Thyroid gland (tissue), 4 donors: Measurements from ENCODE around the gene FBLN7. TPM values are rescaled to one million over a fixed set of nuclear protein-coding genes. Genes with fewer than 3 reads are reported as not detected.

ENCODE experiments used
- DNase-seq, 2 donors: peaks; one replicate each; pipeline ENCODE4 v3.0.0-alpha.2; 2019
- H3K27ac ChIP-seq, 3 donors: fragments of 200-600 bp; sonication (generic); 1 replicate in 2 of 3; 2 replicates in 1 of 3; pipeline ENCODE4 v1.5.1; 2016 to 2019; ENCODE audit warnings: mild to moderate bottlenecking in 1 of 3, moderate library complexity in 1 of 3
- H3K27me3 ChIP-seq: fragments of 200-600 bp; sonication (generic); one replicate; pipeline ENCODE4 v1.5.1; 2019
- H3K36me3 ChIP-seq, 2 donors: fragments of 200-600 bp; sonication (generic); one replicate each; pipeline ENCODE4 v1.5.1; 2016 to 2019
- H3K4me1 ChIP-seq, 2 donors: fragments of 200-600 bp; sonication (generic); one replicate each; pipeline ENCODE4 v1.5.1; 2017 to 2019
- H3K4me3 ChIP-seq, 3 donors: fragments of 200-600 bp; sonication (generic); replicated peaks in 1 of 3; 1 replicate in 2 of 3; 2 replicates in 1 of 3; pipeline ENCODE4 v1.5.1; 2016; ENCODE audit warnings: mild to moderate bottlenecking in 1 of 3
- H3K9me3 ChIP-seq: fragments of 200-600 bp; sonication (generic); one replicate; pipeline ENCODE4 v1.5.1; 2017
- CTCF ChIP-seq, 6 experiments: fragments of 200-600 bp in 3 of 6; fragments of 450-650 bp in 3 of 6; sonication (generic) in 3 of 6; IDR thresholded peaks; one replicate each; pipeline ENCODE4 v1.5.1; 2016 to 2019; ENCODE audit warnings: antibody characterized with exemption in 6 of 6, mild to moderate bottlenecking in 2 of 6, inconsistent platforms in 1 of 6, moderate library complexity in 1 of 6
- POLR2A ChIP-seq, 2 donors: fragments of 450-650 bp; IDR thresholded peaks; one replicate each; pipeline ENCODE4 v1.6.1; 2017; ENCODE audit warnings: antibody characterized with exemption in 2 of 2, mild to moderate bottlenecking in 2 of 2, moderate library complexity in 1 of 2
- WGBS, 2 donors: methylation state at CpG; one replicate each; pipeline ENCODE4 v1.1.5; 2017; 5-methylcytosine and 5-hydroxymethylcytosine counted together
- intact Hi-C: fragments of 100-400 bp; cut with DNase I; formaldehyde crosslinking; loops from one replicate; pipeline ENCODE4 v1.15.1; 2023
- total RNA-seq, 4 donors: library from RNA; depleted of rRNA; stranded (reverse); fragments of >200 nt; gene quantifications; one replicate each; pipeline ENCODE4 v1.2.3, GENCODE V29; 2016

FBLN7 gene
- total RNA-seq, 4 donors from 2014 or later: 10.3 to 33.6 (median 16.4) TPM

GRCh38 chr2:112140899-112141625 is 2.9 kb downstream of the FBLN7 start:
- TF ChIP-seq CTCF (IDR thresholded peaks at IDR 0.05) (no peak), POLR2A (IDR thresholded peaks at IDR 0.05) (no peak)
- H3K4me1 ChIP-seq: peaks cover 19% of the 10 kb centered on the region in 2 donors
- no peak for DNase-seq
- no peak overlapping the region for H3K4me3 ChIP-seq
- no peaks in the 10 kb centered on the region for H3K36me3 ChIP-seq
- 87% methylated on average over 13 to 20 of the region's 20 CpGs for WGBS, 2 donors
- H3K27me3 ChIP-seq: no peaks in the 10 kb centered on the region
- H3K27ac ChIP-seq: peak overlapping the region in 2 of 3 donors; percentile 63 to 74
- no peaks in the 10 kb centered on the region for H3K9me3 ChIP-seq
- intact Hi-C loops: no loop called here

GRCh38 chr2:112141626-112142007 is 3.4 kb downstream of the FBLN7 start:
- DNase-seq: no peak
- Histone ChIP-seq H3K9me3 (no peaks in the 10 kb centered on the region), H3K4me3 (no peak overlapping the region), H3K4me1 (peaks cover 13 to 15% of the 10 kb centered on the region in 2 donors), H3K27ac (no peak overlapping the region), H3K36me3 (no peaks in the 10 kb centered on the region), H3K27me3 (no peaks in the 10 kb centered on the region)
- intact Hi-C loops: no loop called here
- TF ChIP-seq CTCF (IDR thresholded peaks at IDR 0.05): no peak
- no peak for TF ChIP-seq POLR2A (IDR thresholded peaks at IDR 0.05)
- 91 to 92% methylated on average over 7 of the region's 7 CpGs for WGBS, 2 donors

GRCh38 chr2:112142525-112143078 is 4.4 kb downstream of the FBLN7 start:
- intact Hi-C loops: no loop called here
- peaks cover 5% of the 10 kb centered on the region in 2 donors for H3K4me1 ChIP-seq
- H3K4me3 ChIP-seq: no peak overlapping the region
- DNase-seq: no peak
- 93 to 96% methylated on average over 8 of the region's 8 CpGs for WGBS, 2 donors
- TF ChIP-seq CTCF (IDR thresholded peaks at IDR 0.05): no peak
- TF ChIP-seq POLR2A (IDR thresholded peaks at IDR 0.05): no peak
- no peaks in the 10 kb centered on the region for H3K27me3 ChIP-seq
- no peaks in the 10 kb centered on the region for H3K36me3 ChIP-seq
- no peak overlapping the region for H3K27ac ChIP-seq
- H3K9me3 ChIP-seq: no peaks in the 10 kb centered on the region

GRCh38 chr2:112143150-112143549 is 5.0 kb downstream of the FBLN7 start:
- no peaks in the 10 kb centered on the region for H3K36me3 ChIP-seq
- 87 to 99% methylated on average over 5 of the region's 5 CpGs for WGBS, 2 donors
- no peaks in the 10 kb centered on the region for H3K27me3 ChIP-seq
- TF ChIP-seq CTCF (IDR thresholded peaks at IDR 0.05) (no peak), POLR2A (IDR thresholded peaks at IDR 0.05) (no peak)
- H3K9me3 ChIP-seq: no peaks in the 10 kb centered on the region
- no peak overlapping the region for H3K27ac ChIP-seq
- no peak overlapping the region for H3K4me3 ChIP-seq
- DNase-seq: no peak
- H3K4me1 ChIP-seq: no peaks in the 10 kb centered on the region
- intact Hi-C loops: no loop called here

GRCh38 chr2:112144966-112145365 is 6.8 kb downstream of the FBLN7 start:
- DNase-seq: no peak
- WGBS, 2 donors: 93% methylated on average over 6 of the region's 6 CpGs
- Histone ChIP-seq H3K36me3 (no peaks in the 10 kb centered on the region), H3K9me3 (no peaks in the 10 kb centered on the region), H3K27me3 (no peaks in the 10 kb centered on the region), H3K4me1 (no peaks in the 10 kb centered on the region), H3K27ac (no peak overlapping the region), H3K4me3 (no peak overlapping the region)
- no peak for TF ChIP-seq POLR2A (IDR thresholded peaks at IDR 0.05)
- no peak for TF ChIP-seq CTCF (IDR thresholded peaks at IDR 0.05)
- intact Hi-C loops: no loop called here
